ENCODE measurements around the gene ADGRL3.

GRCh38 chr4:61918507-61918906 lies 718.4 kb downstream of the ADGRL3 start:
- TF ChIP-seq POLR2A (IDR thresholded peaks at IDR 0.05) (no peak), CTCF (IDR thresholded peaks at IDR 0.05) (no peak)

Measured in thyroid gland (tissue), 4 donors.